Calu3 (cell line): ENCODE data around the gene ANKAR. TPM values are rescaled to one million over a fixed set of nuclear protein-coding genes. Genes with fewer than 3 reads are reported as not detected.

Experiments
- BruUV-seq: library from RNA; stranded (reverse); fragments of 400-500 nt; replicated peaks from 2 replicates; lab custom pipeline; 2021; lab: Mats Ljungman, UMichigan
- CTCF ChIA-PET: fragments of 300-600 bp; sonication (Branson Sonifier 250); formaldehyde crosslinking; loops from one replicate; lab custom pipeline; 2022; ENCODE audit warnings: antibody characterized with exemption; lab: Charles Lee
- DNase-seq: peaks from one replicate; pipeline ENCODE4 v3.0.0; 2022
- H3K27ac Mint-ChIP-seq: one replicate; pipeline ENCODE4 v1.8.0; 2022; ENCODE audit warnings: mixed read lengths; ENCODE audit not compliant: unreplicated experiment
- H3K27me3 Mint-ChIP-seq: one replicate; pipeline ENCODE4 v1.8.0; 2022; ENCODE audit warnings: mixed read lengths; ENCODE audit not compliant: unreplicated experiment
- H3K36me3 Mint-ChIP-seq: one replicate; pipeline ENCODE4 v1.8.0; 2022; ENCODE audit warnings: mild to moderate bottlenecking, moderate library complexity, mixed read lengths; ENCODE audit not compliant: insufficient read depth, unreplicated experiment
- H3K4me1 Mint-ChIP-seq: one replicate; pipeline ENCODE4 v1.8.0; 2022; ENCODE audit warnings: mild to moderate bottlenecking, low read depth, mixed read lengths; ENCODE audit not compliant: unreplicated experiment
- H3K4me3 Mint-ChIP-seq: one replicate; pipeline ENCODE4 v1.8.0; 2022; ENCODE audit warnings: mild to moderate bottlenecking, low read depth, moderate library complexity, mixed read lengths; ENCODE audit not compliant: unreplicated experiment
- H3K9me3 Mint-ChIP-seq: one replicate; pipeline ENCODE4 v1.8.0; 2022; ENCODE audit warnings: low read depth, mixed read lengths; ENCODE audit not compliant: unreplicated experiment
- intact Hi-C: fragments of 100-400 bp; cut with micrococcal nuclease; formaldehyde crosslinking; loops from one replicate; pipeline ENCODE4 v1.10.0; 2022; ENCODE audit not compliant: unreplicated experiment
- total RNA-seq: library from RNA; stranded (reverse); gene quantifications from 2 replicates; pipeline ENCODE4 v1.2.3, GENCODE V29; 2022
- TF ChIP-seq, protein P1 (sequence below): fragments of 200-600 bp; IDR thresholded peaks from one replicate; pipeline ENCODE4 v1.8.0; 2022; ENCODE audit warnings: antibody characterized with exemption; ENCODE audit not compliant: unreplicated experiment

ANKAR gene
- total RNA-seq, 1 experiment from 2014 or later = 2.1 TPM

DNA sequence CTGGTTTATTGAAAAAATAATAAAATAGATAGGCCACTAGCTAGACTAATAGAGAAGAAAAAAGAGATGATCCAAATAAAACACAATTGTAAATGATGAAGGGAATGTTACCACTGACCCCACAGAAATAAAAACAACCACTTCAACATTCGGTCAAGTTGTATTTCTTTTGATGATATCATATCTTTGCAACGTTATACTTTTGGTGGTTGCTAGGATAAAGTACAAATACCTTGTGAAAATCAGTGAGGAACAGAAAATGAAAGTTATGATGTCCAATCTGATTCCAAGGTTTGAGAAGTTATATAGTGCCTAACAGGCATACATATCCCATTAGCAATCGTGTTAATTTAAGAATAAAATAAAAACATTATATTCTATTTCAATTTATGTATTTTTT is 19.8 kb upstream of the ANKAR start:
- Mint-ChIP-seq H3K27ac (no peak overlapping the region), H3K4me1 (peaks cover under 1% of the 10 kb centered on the region), H3K9me3 (no peaks in the 10 kb centered on the region), H3K27me3 (no peaks in the 10 kb centered on the region), H3K36me3 (no peaks in the 10 kb centered on the region), H3K4me3 (no peak overlapping the region)
- CTCF ChIA-PET = no interaction called here
- TF ChIP-seq, protein P1, sequence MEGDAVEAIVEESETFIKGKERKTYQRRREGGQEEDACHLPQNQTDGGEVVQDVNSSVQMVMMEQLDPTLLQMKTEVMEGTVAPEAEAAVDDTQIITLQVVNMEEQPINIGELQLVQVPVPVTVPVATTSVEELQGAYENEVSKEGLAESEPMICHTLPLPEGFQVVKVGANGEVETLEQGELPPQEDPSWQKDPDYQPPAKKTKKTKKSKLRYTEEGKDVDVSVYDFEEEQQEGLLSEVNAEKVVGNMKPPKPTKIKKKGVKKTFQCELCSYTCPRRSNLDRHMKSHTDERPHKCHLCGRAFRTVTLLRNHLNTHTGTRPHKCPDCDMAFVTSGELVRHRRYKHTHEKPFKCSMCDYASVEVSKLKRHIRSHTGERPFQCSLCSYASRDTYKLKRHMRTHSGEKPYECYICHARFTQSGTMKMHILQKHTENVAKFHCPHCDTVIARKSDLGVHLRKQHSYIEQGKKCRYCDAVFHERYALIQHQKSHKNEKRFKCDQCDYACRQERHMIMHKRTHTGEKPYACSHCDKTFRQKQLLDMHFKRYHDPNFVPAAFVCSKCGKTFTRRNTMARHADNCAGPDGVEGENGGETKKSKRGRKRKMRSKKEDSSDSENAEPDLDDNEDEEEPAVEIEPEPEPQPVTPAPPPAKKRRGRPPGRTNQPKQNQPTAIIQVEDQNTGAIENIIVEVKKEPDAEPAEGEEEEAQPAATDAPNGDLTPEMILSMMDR = no peak
- no peak for DNase-seq
- no TSS peak for BruUV-seq
- intact Hi-C loops = loop anchor here (5.0 kb wide), 1 partner anchor 418 kb away; no protein-coding TSS in a partner anchor

DNA sequence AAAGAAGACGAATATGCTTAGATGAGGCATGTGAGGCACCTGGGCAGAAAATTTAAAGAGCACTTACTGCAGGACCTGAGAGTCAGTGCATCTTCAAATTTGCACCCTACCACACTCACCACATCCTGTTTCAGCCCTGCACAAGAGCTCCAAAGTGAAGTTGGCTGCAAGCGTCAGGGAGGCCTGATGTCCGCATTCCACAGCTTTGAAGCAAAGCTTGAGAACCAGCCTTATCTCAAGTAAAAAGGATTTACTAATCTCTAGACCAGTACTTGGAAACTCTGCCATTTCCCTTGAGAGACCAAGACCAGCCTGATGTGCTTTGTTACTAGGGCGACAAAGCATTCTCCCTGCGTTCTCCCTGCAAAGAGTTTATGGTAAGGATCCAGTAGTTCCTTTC is 16.6 kb upstream of the ANKAR start:
- Mint-ChIP-seq H3K36me3 (no peaks in the 10 kb centered on the region), H3K4me3 (no peak overlapping the region), H3K27ac (no peak overlapping the region), H3K27me3 (no peaks in the 10 kb centered on the region), H3K9me3 (no peaks in the 10 kb centered on the region), H3K4me1 (peaks cover 8% of the 10 kb centered on the region)
- BruUV-seq = no TSS peak
- TF ChIP-seq, protein P1 = no peak
- intact Hi-C loops = loop anchor here (5.0 kb wide), 1 partner anchor 414 kb away; no protein-coding TSS in a partner anchor
- CTCF ChIA-PET = interaction anchor here (0.5 kb wide), 1 partner anchor 19 kb away, joined by 3 read pairs; no protein-coding TSS in a partner anchor
- DNase-seq = no peak

DNA sequence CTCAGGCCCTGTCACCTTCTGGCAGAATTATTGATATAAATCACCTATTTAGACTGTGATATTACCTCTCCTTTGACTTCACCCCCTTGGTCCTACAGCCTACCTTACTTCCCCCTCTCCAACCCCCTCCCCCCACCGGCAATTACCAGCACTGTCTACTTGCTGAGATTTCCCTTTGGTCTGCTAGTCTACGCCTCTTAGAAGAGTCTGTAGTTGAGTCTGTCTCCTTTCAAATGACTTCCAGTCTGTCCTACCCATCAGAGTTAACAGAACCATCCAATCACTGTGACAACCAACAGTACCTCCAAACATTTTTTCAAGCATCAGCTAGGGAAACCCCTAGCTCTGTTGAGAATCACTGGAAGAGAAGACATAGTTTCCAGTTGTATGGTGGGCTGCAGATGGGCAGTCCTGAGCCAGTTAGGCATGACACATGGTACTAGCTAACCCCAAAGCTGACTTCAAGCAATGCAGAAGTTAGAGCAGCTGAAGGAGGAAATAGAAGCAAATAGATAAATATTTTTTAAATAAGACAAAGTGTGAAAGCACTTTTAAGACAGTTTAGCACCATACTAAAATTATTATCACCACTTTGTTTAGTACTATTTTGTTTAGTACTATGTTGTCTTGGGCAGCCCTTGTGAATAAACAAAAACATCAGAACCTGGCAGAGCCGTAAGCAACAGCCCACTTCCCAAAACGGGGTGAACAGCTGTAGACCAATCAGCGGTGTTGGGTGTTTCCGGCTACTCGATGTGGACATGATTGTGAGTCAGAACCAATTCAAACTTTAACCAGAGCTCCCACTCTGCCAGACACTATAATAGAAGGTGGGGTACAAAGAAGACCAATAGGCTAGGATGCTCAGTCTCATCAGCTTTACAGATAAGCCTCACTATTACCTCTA is 15.9 kb upstream of the ANKAR start:
- BruUV-seq = no TSS peak
- Mint-ChIP-seq H3K4me1 (peaks cover 8% of the 10 kb centered on the region), H3K4me3 (no peak overlapping the region), H3K27me3 (no peaks in the 10 kb centered on the region), H3K36me3 (no peaks in the 10 kb centered on the region), H3K9me3 (no peaks in the 10 kb centered on the region), H3K27ac (no peak overlapping the region)
- CTCF ChIA-PET = interaction anchor here (0.6 kb wide), 1 partner anchor 90 kb away, joined by 4 read pairs; no protein-coding TSS in a partner anchor
- intact Hi-C loops = loop anchor here (5.0 kb wide), 1 partner anchor 414 kb away; no protein-coding TSS in a partner anchor
- DNase-seq = no peak
- TF ChIP-seq, protein P1 = no peak

DNA sequence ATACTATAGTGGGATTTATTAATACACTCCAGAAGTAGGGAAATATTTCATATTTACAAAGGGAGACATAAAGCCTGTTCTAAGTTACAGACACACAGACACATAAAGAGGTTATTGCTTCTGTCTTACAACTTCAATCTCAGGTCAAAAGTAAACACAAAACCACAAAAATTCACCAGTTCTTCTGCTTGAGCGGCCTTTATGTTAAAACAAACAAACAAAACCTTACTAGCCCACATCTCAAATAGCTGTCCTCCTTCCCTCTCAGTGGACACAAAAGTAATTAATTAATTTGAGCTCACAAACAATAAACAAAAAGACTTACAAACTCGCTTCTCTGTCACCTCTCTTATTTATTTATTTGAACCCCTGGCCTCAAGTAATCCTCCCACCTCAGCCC is 14.7 kb upstream of the ANKAR start:
- no peak overlapping the region for H3K4me3 Mint-ChIP-seq
- no peaks in the 10 kb centered on the region for H3K27me3 Mint-ChIP-seq
- BruUV-seq = no TSS peak
- no peak for DNase-seq
- H3K36me3 Mint-ChIP-seq = no peaks in the 10 kb centered on the region
- CTCF ChIA-PET = interaction anchor here (0.6 kb wide), 1 partner anchor 1058 kb away, joined by 3 read pairs; no protein-coding TSS in a partner anchor
- TF ChIP-seq, protein P1 = no peak
- no peaks in the 10 kb centered on the region for H3K9me3 Mint-ChIP-seq
- no peak overlapping the region for H3K27ac Mint-ChIP-seq
- H3K4me1 Mint-ChIP-seq = peaks cover 8% of the 10 kb centered on the region
- intact Hi-C loops = loop anchor here (5.0 kb wide), 3 partner anchors 103 to 413 kb away; partner anchors contain the start of gene OSGEPL1
